ENCODE measurements around the gene C11orf52. TPM values are rescaled to one million over a fixed set of nuclear protein-coding genes. Genes with fewer than 3 reads are reported as not detected.

Gene C11orf52
- total RNA-seq, 3 donors from 2014 or later: 3.2 to 12.8 (median 7.7) TPM

DNA sequence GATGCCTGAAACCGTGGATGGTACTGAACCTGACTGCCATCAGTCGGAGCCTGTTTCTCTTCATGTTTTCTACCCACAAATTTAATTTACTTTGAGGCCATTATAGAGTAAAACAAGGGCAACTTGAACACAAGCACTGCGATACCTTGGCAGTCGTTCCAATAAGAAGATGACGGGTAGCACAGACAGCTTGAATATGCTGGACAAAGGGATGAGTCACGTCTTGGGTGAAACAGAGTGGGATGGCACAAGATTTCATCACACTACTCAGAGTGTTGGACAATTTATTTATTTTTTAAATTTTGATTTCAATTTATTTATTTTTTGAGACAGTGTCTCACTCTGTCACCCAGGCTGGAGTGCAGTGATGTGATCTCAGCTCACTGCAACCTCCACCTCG lies 24.1 kb downstream of the C11orf52 start:
- no peak for DNase-seq
- Histone ChIP-seq H3K36me3 (ENCODE audit: low read depth) (no peaks in the 10 kb centered on the region), H3K4me1 (ENCODE audit: low read depth) (peaks cover 5% of the 10 kb centered on the region), H3K9me3 (no peaks in the 10 kb centered on the region), H3K4me3 (no peak overlapping the region)
- intact Hi-C loops (cut with DNase I, micrococcal nuclease): no loop called here
- TF ChIP-seq, protein P1, sequence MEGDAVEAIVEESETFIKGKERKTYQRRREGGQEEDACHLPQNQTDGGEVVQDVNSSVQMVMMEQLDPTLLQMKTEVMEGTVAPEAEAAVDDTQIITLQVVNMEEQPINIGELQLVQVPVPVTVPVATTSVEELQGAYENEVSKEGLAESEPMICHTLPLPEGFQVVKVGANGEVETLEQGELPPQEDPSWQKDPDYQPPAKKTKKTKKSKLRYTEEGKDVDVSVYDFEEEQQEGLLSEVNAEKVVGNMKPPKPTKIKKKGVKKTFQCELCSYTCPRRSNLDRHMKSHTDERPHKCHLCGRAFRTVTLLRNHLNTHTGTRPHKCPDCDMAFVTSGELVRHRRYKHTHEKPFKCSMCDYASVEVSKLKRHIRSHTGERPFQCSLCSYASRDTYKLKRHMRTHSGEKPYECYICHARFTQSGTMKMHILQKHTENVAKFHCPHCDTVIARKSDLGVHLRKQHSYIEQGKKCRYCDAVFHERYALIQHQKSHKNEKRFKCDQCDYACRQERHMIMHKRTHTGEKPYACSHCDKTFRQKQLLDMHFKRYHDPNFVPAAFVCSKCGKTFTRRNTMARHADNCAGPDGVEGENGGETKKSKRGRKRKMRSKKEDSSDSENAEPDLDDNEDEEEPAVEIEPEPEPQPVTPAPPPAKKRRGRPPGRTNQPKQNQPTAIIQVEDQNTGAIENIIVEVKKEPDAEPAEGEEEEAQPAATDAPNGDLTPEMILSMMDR (IDR thresholded peaks at IDR 0.05): no peak
- ATAC-seq: no peak

DNA sequence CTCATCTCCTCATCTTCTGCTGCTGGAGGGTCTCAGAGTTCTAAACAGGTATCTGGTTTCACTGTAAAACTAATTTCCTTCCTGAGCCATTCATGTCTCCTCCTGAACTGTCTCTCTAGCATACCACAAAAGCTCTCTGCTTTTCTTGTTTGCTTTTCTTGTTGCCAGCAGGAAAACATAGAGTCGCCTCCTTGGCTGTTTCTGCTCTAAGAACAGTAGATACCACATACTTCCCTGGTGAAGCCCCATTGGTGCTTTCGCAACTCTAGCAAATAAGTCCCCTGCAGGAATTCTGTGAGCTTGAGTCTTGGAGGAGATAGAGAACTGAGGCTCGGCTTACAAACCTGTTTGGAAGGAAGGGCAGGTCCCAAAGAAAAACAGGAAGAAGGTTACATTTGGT lies 25.4 kb downstream of the C11orf52 start:
- no peak for DNase-seq
- Histone ChIP-seq H3K4me3 (no peak overlapping the region), H3K4me1 (ENCODE audit: low read depth) (no peaks in the 10 kb centered on the region), H3K36me3 (ENCODE audit: low read depth) (no peaks in the 10 kb centered on the region), H3K9me3 (no peaks in the 10 kb centered on the region)
- ATAC-seq: peak; percentile 11
- TF ChIP-seq, protein P1 (IDR thresholded peaks at IDR 0.05): no peak
- intact Hi-C loops (cut with DNase I, micrococcal nuclease): no loop called here

DNA sequence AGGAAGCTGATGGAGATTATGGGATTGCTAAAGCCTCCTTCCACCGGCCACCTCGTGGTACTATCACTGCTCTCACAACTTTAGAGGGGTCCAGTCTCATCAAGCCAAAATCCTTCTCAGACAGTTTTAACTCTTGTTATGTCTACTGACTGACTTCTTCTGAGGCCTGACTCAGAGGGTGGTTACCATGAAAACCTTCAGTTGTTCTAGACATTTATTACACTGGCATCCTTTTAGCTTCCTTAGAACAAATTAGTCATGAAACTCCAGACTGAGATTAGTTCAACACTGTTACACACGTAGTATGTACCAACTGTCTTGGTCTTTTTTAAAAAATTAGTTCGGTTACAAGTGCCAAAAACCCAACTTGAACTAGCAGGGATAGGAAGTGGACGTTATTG lies 25.9 kb downstream of the C11orf52 start:
- peak; percentile 33 for ATAC-seq
- intact Hi-C loops (cut with DNase I, micrococcal nuclease): no loop called here
- no peak for DNase-seq
- no peaks in the 10 kb centered on the region for H3K36me3 ChIP-seq (ENCODE audit: low read depth)
- no peaks in the 10 kb centered on the region for H3K4me1 ChIP-seq (ENCODE audit: low read depth)
- no peaks in the 10 kb centered on the region for H3K9me3 ChIP-seq
- TF ChIP-seq, protein P1 (IDR thresholded peaks at IDR 0.05): no peak
- H3K4me3 ChIP-seq: no peak overlapping the region

DNA sequence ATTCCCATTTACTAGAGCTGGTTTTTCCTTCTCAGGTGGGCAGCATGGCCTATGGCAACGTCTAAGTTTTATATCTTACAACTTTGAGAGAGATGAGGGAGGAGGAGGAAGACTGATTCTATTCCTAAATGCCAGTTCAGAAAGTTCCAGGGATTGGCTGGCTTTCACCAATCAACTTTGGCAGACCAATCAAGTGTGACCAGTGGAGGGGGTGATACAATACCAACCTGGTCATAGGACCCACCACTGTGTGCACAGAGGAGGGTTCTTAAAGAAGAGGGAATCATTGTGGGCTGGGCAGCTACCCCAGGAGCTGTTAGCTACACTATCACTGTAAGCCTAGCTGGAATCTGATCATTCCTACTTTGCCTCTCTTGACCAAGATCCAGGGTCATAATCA lies 26.5 kb downstream of the C11orf52 start:
- ATAC-seq (no peak), DNase-seq (no peak)
- H3K9me3 ChIP-seq: no peaks in the 10 kb centered on the region
- TF ChIP-seq, protein P1 (IDR thresholded peaks at IDR 0.05): no peak
- H3K36me3 ChIP-seq (ENCODE audit: low read depth): no peaks in the 10 kb centered on the region
- intact Hi-C loops (cut with DNase I, micrococcal nuclease): no loop called here
- H3K4me1 ChIP-seq (ENCODE audit: low read depth): no peaks in the 10 kb centered on the region
- no peak overlapping the region for H3K4me3 ChIP-seq

DNA sequence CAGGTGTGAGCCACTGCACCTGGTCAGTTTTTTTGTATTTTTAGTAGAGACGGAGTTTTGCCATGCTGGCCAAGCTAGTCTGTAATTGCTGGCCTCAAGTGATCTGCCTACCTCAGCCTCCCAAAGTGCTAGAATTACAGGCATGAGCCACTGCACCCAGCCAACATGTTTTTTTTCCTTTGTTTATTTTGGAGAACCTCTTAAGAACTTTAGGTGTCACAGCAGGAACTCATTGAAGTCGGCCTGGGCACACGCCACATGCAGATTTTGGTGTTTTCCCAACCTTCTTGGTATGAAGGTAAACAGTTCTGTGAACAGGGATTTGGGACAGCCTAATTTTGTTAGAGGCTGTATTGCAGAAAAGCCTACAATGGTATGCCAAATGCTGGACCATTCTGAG lies 27.8 kb downstream of the C11orf52 start:
- H3K4me3 ChIP-seq: no peak overlapping the region
- no peaks in the 10 kb centered on the region for H3K36me3 ChIP-seq (ENCODE audit: low read depth)
- no peaks in the 10 kb centered on the region for H3K9me3 ChIP-seq
- ATAC-seq (no peak), DNase-seq (no peak)
- TF ChIP-seq, protein P1 (IDR thresholded peaks at IDR 0.05): no peak
- no peaks in the 10 kb centered on the region for H3K4me1 ChIP-seq (ENCODE audit: low read depth)
- intact Hi-C loops (cut with DNase I, micrococcal nuclease): no loop called here

DNA sequence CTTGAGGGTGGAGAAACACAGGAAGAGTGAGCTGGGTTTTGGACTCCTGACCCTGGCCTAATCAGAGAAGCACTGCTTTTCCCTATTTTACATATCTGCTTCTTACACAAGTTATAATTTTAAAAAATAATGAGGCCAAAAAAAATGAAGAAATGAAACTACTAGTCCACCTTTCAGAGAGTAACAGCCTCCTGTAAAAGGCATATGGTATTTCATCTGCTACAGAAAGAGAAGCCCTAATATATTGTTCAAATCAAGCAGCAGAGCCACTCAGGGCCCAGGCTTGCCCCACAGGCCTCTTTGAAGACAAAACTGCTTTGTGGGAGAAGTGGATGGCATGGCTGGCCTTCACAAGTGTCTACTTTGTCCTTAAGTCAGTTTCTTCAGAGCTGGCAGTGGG lies 28.4 kb downstream of the C11orf52 start:
- Histone ChIP-seq H3K4me1 (ENCODE audit: low read depth) (no peaks in the 10 kb centered on the region), H3K36me3 (ENCODE audit: low read depth) (no peaks in the 10 kb centered on the region), H3K4me3 (no peak overlapping the region), H3K9me3 (no peaks in the 10 kb centered on the region)
- TF ChIP-seq, protein P1 (IDR thresholded peaks at IDR 0.05): no peak
- intact Hi-C loops (cut with DNase I, micrococcal nuclease): no loop called here
- ATAC-seq (no peak), DNase-seq (no peak)

Data from mucosa of descending colon (tissue), 3 donors.